ENCODE measurements around the gene KL. TPM values are rescaled to one million over a fixed set of nuclear protein-coding genes. Genes with fewer than 3 reads are reported as not detected.
A peak's percentile ranks its signal among the peaks of the same experiment; 100 is the strongest.

KL gene
- polyA plus RNA-seq, 5 donors = 6.2 to 9.0 (median 8.2) TPM

GRCh38 chr13:33003458-33004019 is 12.7 kb upstream of the KL start:
- no peak for DNase-seq

- peak in 1 of 2 donors; percentile 34 for DNase-seq
These were observed 11.7 kb upstream of the KL start for GRCh38 chr13:33004511-33004910.

DNA sequence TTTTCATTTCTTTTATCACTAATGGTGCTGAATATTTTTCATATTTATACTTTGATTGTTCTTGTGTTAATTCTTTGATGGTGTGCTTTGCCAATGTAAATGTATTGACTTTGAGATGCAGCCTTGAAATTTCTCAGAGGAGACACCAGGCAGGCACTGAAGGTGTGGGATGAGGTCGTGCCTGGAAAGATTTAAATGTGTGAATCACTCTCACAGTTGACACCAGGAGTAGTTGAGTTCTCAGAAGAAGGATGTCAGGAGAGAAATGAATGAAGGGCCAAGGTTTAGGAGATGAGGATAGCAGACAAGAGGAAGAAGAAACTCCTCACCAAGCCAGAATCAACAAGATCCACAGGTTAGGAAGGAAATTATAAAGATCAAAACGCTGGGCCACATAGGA is 10.1 kb upstream of the KL start:
- DNase-seq = no peak

DNA sequence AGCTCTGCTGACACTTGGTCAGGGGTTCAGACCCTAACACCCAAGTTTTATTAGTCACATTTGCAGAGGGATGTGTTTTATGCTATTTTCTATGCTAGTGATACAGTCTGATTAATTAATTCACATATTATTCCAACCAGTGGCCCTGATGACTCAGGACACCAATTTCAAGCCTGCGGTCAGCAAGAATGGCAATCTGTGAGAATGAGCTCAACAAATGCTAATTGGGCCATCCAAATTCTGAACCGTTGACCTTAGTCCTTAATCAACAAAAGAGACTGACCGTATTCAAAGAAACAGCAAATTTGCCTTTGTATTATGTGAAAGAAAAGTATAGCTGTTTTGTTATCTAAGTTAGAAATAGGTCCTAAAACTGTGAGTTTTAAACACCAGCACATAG is 9.6 kb upstream of the KL start:
- DNase-seq = no peak

DNA sequence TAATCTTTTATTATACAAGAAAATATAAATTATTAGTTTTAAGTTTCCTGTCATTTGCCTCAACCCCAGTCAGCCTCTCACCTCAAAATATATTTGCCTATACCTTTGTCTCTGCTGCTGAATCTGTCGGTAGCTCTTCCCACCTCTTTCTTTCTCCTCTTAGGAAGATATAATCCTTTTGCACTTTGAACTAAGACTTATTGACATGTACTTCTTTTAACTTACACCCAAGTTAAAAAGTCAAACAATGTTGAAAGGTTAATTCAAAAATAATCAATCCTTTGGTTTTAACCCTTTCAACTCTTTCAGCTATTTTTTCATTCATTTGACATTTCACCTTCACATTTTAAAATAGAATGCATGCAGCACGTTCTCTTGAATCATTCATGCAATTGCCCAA is 9.0 kb upstream of the KL start:
- no peak for DNase-seq

- no peak for DNase-seq
These were observed 8.3 kb upstream of the KL start for GRCh38 chr13:33007950-33008349.

- DNase-seq = no peak
These were observed 7.1 kb upstream of the KL start for GRCh38 chr13:33008946-33009722.

GRCh38 chr13:33011828-33012470 is 4.3 kb upstream of the KL start:
- DNase-seq = no peak

DNA sequence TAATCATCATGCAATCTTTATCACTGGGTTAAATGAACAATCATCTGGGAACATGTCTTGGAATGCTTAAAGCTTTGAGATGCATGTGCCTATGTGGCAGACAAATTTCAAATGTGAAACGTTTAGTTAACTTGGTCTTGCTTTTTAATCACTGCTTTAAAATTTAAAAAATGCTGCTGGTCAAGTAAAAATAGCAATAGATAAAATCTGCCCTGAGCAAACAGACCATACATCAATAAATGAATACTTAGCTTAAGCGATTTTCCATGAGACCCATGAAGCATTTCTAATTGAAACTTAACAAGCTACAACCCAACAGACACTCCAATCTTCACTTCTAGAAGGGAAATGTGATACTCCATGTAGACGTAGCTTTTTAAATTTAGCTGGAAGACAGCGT is 1.9 kb upstream of the KL start:
- no peak for DNase-seq

DNA sequence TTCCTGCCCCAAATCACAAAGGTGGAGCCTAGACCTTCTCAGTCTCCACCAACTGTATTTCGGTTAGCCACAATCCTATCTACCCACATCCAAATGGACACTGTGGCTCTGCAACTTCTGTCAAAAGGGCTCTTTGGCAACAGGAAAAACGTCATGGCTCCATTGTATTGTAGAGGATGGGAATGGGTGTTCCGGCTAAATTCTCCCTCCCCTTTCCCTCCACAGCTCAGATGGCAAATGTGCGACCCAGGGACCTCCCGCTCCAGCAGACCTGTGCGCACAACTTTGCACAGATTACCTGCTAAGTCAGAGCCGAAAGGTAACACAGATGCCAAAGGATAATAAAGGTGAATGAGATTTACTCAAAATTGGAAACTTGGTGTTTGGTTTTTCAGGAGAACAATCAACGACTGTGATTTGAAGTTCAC is 968 bp upstream of the KL start:
- DNase-seq = no peak

GRCh38 chr13:33015791-33016323 is 366 bp upstream of the KL start:
- no peak for DNase-seq

DNA sequence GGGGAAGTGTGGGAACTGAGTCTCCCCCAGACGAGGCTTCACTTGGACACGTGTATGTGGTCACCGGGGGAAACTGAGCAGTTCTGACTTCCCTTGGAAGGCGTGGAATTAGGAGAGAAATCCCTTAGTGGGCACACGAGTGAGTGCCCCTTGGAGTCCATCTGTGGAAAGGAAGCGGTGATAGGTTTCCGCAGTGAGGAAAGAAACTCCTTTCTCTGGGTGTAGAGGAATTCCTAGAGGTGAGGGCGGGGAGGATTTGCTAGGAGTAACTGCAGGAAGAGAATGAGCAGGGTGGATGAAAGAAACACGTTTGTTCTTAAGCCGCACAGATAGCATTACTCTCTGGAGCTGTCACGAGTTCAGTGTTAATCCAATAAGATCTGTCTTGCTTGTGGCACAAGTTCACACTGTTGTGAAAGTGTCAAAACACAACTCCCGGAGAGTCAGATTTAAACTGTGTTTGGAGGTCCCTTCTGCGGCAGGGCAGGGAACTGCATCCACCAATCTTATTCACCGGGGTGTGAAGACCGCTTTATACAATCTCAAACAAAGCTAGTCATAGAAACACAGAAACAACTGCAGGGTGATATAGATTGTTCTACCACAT is 1.2 kb downstream of the KL start:
- peak in 1 of 2 donors; percentile 47 for DNase-seq

GRCh38 chr13:33018886-33019285 is 2.7 kb downstream of the KL start:
- no peak for DNase-seq

DNA sequence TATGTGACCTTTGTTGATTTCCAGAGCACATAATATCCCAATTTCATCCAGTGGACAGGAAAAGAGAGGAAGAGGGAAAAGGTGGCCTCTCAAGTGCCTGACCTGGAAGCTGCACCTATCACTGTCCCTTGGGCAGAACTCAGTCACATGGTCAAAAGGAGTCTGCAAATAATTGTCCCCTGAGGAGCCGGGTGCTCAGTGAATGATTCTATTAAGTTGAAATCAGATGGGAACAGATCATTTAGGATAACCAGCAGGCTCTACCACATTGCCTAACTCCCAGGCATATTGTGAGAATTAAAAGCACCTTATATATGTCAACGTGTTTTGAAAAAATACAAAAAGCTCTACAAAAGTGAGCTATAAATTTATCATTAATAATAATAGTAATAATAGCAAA is 6.8 kb downstream of the KL start:
- no peak for DNase-seq

DNA sequence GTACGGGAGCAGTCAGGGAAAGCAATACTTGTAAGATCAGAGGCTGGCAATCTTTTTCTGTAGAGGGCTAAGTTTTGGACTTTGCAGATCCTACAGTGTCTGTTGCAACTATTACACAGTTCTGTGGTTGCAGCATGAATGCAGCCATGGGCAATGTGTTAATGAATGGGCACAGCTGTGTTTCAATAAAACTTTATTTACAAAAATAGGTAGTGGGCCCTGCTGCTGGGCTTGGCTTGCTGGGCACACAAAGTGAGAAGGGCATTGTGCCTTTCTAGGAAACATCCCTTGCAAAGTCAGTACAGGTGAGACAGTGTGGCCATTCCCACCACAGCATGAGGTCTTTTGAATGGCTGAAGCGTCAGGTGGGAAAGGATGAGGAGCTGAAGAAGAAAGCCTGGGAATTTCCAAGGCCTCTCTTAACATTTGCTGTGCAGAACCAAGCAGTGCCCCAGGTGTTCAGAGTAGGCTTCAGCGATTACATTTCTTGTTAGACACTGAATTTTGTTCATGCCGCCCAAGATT is 9.1 kb downstream of the KL start:
- DNase-seq = no peak

DNA sequence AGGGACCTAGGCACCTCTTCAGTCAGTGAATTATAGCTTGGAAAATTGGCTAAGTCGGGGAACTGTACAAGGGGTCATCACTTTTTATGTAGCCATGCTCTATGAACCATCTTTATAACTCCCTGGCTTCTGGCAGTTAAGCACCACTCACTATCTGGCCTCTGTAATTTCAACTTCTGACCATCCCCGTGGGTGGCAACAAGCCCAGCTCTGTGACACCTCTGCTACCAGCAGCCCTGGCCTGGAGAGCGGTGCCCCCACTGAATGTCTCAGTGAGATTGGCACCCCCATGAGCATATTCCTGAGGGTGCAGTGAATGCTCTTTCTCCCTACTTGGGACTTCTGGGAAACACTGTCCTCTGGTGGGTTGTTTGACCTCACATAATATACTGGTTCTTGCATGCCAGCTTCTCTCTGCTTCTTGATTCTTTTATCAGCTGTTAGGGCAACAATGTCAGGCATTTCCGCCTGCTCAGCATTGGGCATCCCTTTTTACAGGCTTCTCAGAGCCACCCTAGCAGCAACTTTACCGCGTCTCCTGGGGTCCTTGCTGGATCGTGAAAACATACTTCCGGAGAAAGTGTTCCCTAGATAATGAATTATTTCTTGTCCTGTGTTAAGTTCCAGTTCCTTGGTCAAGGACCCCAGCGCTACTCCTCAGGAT is 10.4 kb downstream of the KL start:
- no peak for DNase-seq

DNA sequence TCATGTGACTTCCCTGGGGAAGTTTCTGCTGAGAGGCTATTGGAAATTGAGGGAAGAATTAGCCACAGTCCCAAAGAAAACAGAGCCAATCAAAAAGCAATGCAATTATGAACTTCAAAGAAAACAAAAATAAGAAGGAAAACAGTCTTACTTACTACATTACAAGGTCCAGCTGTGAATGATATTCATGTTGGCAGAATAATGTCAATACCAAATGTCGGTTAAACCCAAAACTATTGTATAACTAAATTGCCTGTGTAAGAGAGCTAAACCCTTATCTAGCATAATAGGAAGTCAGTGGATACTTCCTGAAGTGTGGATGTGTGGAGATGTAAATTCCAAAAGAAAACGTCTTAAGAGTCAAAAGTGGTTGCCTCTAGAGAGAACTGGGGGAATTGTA is 12.4 kb downstream of the KL start:
- no peak for DNase-seq

DNA sequence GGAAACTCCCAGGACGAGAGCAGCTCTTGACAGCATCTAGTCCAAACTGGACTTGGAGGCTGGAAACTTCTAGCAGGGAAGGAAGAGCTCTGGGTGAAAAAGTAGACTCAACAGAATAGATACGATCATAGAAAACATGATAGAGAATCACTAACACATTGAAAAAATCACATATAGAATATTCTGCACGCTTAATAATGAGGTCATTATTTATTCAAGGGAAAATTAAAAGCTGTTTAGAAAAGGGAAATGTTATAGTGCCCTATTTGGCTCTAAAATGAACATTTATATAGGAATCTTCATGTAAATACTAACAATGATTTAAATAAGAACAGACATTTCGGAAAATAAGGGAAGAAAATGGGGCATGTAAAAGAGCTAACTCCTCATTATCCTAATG is 15.1 kb downstream of the KL start:
- DNase-seq = no peak

GRCh38 chr13:33032037-33032625 is 15.9 kb downstream of the KL start:
- no peak for DNase-seq

DNA sequence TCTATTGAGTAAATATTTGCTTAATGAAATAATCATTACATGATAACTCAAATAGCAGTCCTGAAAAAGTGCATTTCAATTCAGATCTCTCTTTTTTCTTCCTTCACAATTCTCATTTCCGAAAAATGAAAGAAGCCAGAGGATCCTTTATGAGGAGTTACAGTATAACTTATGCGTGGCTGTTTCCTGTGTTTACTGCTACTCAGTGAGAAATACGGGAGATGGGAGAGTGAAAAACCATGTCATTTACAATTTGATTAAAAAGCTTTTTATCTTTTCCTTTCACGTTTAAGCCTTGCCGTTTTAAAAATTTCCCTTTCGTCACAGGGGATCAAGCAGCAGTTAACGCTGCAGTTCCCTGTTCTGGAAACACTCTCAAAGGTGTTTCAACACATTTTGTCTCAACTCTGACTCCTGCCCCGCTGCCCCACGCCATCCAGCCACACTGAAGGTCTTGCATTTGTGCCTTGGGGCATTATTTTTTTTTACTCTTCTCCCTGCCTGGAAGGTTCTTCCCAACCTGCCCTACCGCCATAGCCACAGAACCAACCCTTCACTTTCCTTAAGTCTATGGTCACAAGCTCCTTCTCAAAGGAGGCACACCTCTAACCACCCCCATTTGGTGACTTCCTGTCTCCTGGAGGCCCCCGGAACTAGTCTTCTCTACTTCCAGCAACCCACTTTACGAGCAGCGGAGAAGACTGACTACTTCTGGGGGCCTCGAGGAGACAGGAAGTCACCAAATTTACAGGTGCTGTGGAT is 17.0 kb downstream of the KL start:
- DNase-seq = no peak

GRCh38 chr13:33033986-33034385 is 17.8 kb downstream of the KL start:
- DNase-seq = no peak
